Mucosa of rectum (tissue), 2 donors: ENCODE results near the gene TFPT.
A peak's percentile ranks its signal among the peaks of the same experiment; 100 is the strongest.

Experiments used
- H3K27ac ChIP-seq, 2 donors: one replicate each; pipeline ENCODE4 v1.7.0; 2013; ENCODE audit warnings: inconsistent platforms in 2 of 2, low read depth in 2 of 2, low read length in 2 of 2
- H3K27me3 ChIP-seq, 2 donors: one replicate each; pipeline ENCODE4 v1.7.0; 2013; ENCODE audit warnings: low read length in 2 of 2; ENCODE audit not compliant: control insufficient read depth in 2 of 2, insufficient read depth in 2 of 2
- H3K36me3 ChIP-seq, 2 donors: one replicate each; pipeline ENCODE4 v1.7.0; 2013; ENCODE audit warnings: low read length in 2 of 2; ENCODE audit not compliant: control insufficient read depth in 2 of 2, insufficient read depth in 2 of 2
- H3K4me1 ChIP-seq, 2 donors: one replicate each; pipeline ENCODE4 v1.7.0; 2013; ENCODE audit warnings: low read length in 2 of 2, mild to moderate bottlenecking in 1 of 2; ENCODE audit not compliant: control insufficient read depth in 2 of 2, insufficient read depth in 2 of 2
- H3K4me3 ChIP-seq, 2 donors: one replicate each; pipeline ENCODE4 v1.7.0; 2013; ENCODE audit warnings: low read length in 2 of 2
- H3K9ac ChIP-seq, 2 donors: one replicate each; pipeline ENCODE4 v1.7.0; 2013; ENCODE audit warnings: low read length in 2 of 2, low read depth in 1 of 2, mild to moderate bottlenecking in 1 of 2
- H3K9me3 ChIP-seq, 2 donors: one replicate each; pipeline ENCODE4 v1.7.0; 2013; ENCODE audit warnings: low read length in 2 of 2; ENCODE audit not compliant: control insufficient read depth in 2 of 2
- donor health status: healthy.
- donor health status: Normal muscosa, but diverticular disease.

Gene TFPT

DNA sequence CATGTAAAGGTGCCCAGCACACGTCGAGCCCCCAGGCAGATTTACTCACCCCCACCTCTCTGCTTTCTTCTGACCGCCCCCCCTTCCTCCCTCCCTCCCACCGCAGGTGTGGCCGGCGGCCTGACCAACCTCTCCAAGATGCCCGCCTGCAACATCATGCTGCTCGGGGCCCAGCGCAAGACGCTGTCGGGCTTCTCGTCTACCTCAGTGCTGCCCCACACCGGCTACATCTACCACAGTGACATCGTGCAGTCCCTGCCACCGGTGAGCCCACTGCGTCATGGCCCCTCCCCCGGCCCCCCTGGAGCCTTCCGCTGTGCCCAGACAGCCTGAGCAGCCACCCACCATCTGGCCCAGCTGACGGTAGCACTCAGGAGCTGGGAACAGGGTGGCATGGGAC lies 8.9 kb upstream of the TFPT start:
- Histone ChIP-seq H3K27me3 (no peaks in the 10 kb centered on the region), H3K9ac (no peak overlapping the region), H3K9me3 (no peaks in the 10 kb centered on the region), H3K4me1 (no peaks in the 10 kb centered on the region), H3K4me3 (no peak overlapping the region), H3K27ac (no peak overlapping the region), H3K36me3 (peaks cover 50 to 67% of the 10 kb centered on the region in 2 donors)

DNA sequence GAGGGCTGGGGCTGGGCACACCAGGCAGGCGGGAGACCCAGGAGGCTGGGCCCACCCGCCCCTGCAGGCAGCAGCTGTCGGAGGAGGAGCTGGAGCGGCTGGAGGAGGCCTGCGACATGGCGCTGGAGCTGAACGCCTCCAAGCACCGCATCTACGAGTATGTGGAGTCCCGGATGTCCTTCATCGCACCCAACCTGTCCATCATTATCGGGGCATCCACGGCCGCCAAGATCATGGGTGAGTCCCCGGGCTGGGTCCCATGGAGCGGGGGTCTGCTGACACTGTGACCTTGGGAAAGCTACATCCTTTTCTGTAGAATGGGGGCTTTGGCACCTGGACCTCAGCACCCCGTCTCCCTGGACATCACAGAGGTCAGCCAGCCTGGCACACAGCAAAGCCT lies 8.2 kb upstream of the TFPT start:
- Histone ChIP-seq H3K9me3 (no peaks in the 10 kb centered on the region), H3K27me3 (no peaks in the 10 kb centered on the region), H3K4me1 (no peaks in the 10 kb centered on the region), H3K27ac (no peak overlapping the region), H3K4me3 (no peak overlapping the region), H3K9ac (no peak overlapping the region), H3K36me3 (peaks cover 49 to 60% of the 10 kb centered on the region in 2 donors)

DNA sequence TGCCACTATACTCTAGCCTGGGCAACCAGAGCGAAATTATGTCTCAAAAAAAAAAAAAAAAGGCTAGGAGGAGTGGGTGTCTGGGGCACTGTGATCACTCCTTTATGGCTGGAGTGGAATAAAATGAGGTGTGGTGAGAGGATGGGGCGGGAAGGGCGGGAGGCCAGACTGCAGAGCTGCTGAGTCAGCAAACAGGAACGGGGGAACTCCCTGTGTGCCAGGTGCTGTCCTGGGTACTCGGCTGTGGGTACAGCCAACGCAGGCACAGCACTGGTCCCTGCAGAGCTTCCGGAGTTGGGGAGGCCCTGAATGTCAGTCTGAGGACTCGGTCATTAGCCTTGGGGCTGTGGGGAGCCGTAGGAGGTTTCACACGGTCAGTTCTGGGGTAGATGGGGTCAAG lies 5.8 kb upstream of the TFPT start:
- H3K9ac ChIP-seq = no peak overlapping the region
- H3K27ac ChIP-seq = no peak overlapping the region
- no peaks in the 10 kb centered on the region for H3K27me3 ChIP-seq
- H3K9me3 ChIP-seq = no peaks in the 10 kb centered on the region
- H3K4me1 ChIP-seq = peaks cover 3 to 5% of the 10 kb centered on the region in 2 donors
- no peak overlapping the region for H3K4me3 ChIP-seq
- H3K36me3 ChIP-seq = peaks cover 41 to 46% of the 10 kb centered on the region in 2 donors

DNA sequence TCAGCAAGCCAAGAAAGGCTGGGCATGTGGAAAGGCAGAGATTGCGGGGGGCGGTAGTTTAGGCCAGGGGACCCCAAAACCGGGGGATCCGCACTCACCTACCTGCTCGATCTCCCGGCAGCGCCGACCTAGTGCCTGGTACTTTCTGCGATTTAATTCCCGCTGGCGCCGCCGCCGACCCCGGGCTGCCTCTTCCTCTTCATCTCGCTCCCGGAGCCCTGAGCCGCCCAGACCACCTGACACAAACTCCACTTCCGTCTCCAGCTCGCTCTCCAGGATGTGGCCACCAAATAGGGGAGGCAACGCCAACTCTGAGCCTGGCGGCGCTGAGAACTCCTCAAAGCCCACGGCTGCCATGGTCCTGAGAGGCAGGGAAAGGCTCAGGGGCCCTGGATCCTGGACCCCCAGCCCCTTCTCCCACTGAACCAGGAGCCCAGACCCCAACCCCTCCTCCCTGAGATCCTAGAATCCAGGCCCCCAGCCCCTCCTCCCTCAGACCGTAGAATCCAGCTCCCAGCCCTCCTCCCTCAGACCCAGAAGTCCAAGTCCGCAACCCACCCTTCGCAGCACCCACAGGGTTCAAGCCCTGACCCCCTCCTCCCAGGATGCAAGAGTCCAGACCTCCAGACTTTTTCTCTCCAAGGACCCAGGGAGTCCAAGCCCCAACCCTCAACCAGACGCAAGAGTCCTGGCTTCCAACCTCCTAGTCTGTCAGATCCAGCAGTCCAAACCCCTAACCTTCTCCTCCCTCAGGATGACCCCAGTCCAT lies 933 bp downstream of the TFPT start:
- H3K4me1 ChIP-seq = peaks cover 14 to 18% of the 10 kb centered on the region in 2 donors
- H3K27me3 ChIP-seq = no peaks in the 10 kb centered on the region
- peaks cover 16 to 19% of the 10 kb centered on the region in 2 donors for H3K36me3 ChIP-seq
- H3K9ac ChIP-seq = peak overlapping the region; percentile 88 to 95
- H3K4me3 ChIP-seq = peak overlapping the region; percentile 94
- peak overlapping the region; percentile 19 to 94 for H3K27ac ChIP-seq
- H3K9me3 ChIP-seq = no peaks in the 10 kb centered on the region

DNA sequence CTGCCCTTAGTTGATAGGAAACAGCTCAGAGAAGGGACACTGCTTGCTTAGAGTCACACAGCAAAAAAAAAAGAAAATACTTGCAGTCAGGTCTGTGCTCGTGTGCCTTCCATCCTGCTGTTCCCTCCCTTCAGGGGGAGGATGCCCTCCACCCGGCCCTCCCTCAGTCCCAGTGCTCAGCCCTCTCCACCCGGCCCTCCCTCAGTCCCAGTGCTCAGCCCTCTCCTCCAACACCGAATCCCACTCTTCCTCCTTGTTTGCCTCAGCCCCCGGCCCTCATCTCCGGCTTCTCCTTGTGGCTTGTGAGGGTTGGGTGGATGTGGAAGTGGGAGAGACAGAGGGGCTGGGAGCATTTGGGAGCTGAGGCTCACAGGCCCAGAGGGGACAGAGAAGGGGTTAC lies 5.8 kb downstream of the TFPT start:
- Histone ChIP-seq H3K4me3 (no peak overlapping the region), H3K4me1 (peaks cover 8% of the 10 kb centered on the region in 2 donors), H3K36me3 (peaks cover 42 to 53% of the 10 kb centered on the region in 2 donors), H3K9me3 (no peaks in the 10 kb centered on the region), H3K27me3 (no peaks in the 10 kb centered on the region), H3K27ac (no peak overlapping the region), H3K9ac (no peak overlapping the region)

DNA sequence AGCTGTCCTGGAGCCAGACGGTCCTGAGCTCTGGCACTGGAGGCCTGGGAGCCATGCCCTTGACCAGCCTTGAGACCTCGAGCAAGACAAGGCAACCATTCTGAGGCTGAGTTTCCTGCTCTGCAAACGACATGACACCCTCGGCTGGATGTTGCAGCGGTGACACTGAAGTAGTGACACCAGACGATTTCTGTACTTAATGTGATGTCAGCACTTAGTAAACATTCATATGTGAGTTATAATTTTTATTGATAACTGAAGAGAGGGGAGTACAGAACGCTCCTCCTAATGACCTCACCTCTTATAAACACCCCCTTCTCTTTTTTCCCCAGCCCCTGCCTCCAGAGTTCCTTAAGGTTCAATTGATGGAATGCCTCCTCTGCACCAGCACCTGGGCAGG lies 7.0 kb downstream of the TFPT start:
- Histone ChIP-seq H3K4me3 (no peak overlapping the region), H3K9me3 (no peaks in the 10 kb centered on the region), H3K27me3 (no peaks in the 10 kb centered on the region), H3K9ac (no peak overlapping the region), H3K27ac (no peak overlapping the region), H3K36me3 (peaks cover 42 to 53% of the 10 kb centered on the region in 2 donors), H3K4me1 (peaks cover under 1% of the 10 kb centered on the region in 2 donors)

DNA sequence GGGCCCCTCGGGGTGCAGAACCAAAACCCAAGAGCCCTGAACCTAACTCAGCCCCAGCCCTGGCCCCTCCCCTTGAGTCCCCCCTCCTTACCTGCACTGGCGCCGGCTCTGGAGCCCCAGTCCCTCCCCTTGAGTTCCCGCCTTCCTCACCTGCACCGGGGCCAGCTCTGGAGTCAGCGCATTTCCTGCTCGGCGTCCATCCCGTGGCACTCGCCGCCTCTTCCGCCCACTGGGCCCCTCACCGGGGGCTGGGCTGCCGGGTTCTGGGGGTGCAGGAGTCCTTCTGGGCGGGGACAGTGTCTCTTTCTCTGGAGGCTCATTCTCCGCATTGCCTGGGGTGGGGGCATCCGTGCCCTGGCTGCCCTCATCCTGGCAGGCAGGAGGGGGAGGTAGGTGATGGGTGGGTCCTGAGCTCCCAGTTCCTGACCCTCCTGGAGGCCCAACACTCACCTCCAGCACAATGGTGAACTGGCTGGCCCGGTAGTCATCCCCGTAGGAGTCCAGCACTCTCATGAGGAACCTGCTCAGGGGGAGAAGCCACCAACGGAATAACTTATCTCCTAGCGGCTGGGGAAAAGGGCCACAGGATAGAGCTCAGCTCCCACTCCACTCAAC lies 7.5 kb downstream of the TFPT start:
- H3K36me3 ChIP-seq = peaks cover 39 to 51% of the 10 kb centered on the region in 2 donors

DNA sequence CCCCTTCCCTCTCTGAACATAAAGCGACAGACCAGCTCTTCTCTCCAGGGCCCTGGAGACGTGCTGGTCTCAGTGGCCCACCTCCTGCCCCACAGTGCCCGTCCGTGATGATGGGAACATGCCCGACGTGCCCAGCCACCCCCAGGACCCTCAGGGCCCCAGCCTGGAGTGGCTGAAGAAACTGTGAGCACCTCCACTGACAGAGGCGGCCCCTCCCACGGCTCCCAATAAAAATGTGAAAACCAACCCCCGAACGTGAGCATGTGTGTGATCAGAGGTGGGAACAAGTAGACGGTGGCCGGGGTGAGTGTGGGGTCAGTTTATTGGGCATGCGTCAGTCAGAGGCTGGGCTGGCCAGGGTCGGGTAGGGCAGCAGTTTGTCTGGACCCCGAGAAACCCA lies 8.7 kb downstream of the TFPT start:
- Histone ChIP-seq H3K27ac (no peak overlapping the region), H3K36me3 (peaks cover 39 to 51% of the 10 kb centered on the region in 2 donors), H3K9ac (no peak overlapping the region), H3K27me3 (no peaks in the 10 kb centered on the region), H3K9me3 (no peaks in the 10 kb centered on the region), H3K4me1 (peaks cover 8 to 12% of the 10 kb centered on the region in 2 donors), H3K4me3 (no peak overlapping the region)

More for the DNA sequence above, 7.5 kb downstream of the TFPT start:
- Histone ChIP-seq H3K27ac (no peak overlapping the region), H3K4me3 (no peak overlapping the region), H3K9ac (no peak overlapping the region), H3K4me1 (peaks cover 4 to 5% of the 10 kb centered on the region in 2 donors), H3K27me3 (no peaks in the 10 kb centered on the region), H3K9me3 (no peaks in the 10 kb centered on the region)

DNA sequence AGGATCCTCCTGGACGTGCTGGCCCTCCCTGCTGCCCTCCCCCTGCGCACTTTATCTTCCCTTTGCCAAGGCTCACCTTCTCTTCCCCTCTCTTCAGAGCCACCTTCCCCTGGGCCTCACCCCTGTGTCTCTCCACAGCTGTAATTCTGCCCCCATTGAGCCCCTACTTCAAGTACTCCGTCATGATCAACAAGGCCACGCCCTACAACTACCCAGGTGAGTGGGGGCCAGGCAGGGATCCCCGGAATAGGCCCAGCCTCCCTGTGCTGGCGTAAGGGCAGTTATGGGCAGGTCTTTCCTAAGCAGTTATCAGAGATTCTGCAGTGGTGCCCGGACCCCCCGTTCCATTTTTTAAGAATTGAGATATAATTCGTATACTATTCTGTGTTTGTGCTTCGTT lies 9.7 kb downstream of the TFPT start:
- no peaks in the 10 kb centered on the region for H3K9me3 ChIP-seq
- no peak overlapping the region for H3K4me3 ChIP-seq
- peaks cover 35 to 49% of the 10 kb centered on the region in 2 donors for H3K36me3 ChIP-seq
- peaks cover 8 to 12% of the 10 kb centered on the region in 2 donors for H3K4me1 ChIP-seq
- H3K9ac ChIP-seq = no peak overlapping the region
- H3K27ac ChIP-seq = no peak overlapping the region
- no peaks in the 10 kb centered on the region for H3K27me3 ChIP-seq

DNA sequence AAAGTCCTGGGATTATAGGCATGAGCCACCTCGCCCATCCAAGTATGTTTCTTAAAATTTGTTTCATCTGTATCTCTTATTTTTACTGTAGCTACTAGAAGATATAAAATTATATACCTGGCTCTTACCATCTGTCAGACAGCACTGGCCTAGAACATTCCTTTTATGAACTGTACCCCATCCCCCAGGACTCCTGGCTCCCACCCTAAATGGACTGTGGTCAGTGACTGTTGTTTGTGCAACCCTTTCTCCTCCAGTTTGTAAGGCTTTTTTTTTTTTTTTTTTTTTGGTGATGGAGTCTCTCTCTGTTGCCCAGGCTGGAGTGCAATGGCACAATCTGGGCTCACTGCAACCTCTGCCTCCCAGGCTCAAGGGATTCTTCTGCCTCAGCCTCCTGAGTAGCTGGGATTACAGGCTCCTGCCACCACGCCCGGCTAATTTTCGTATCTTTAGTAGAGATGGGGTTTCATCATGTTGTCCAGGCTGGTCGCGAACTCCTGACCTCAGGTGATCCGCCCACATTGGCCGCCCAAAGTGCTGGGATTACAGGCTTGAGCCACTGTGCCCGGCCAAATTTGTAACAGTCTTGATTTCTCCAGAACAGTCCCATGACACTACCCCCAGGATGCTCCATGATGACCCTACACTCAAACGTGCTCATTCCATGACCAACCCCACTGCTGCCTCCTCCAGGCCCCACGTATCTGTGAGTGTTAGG lies 10.3 kb downstream of the TFPT start:
- no peaks in the 10 kb centered on the region for H3K27me3 ChIP-seq
- no peaks in the 10 kb centered on the region for H3K9me3 ChIP-seq
- H3K9ac ChIP-seq = no peak overlapping the region
- H3K4me1 ChIP-seq = peaks cover 8 to 12% of the 10 kb centered on the region in 2 donors
- H3K4me3 ChIP-seq = no peak overlapping the region
- peaks cover 33 to 45% of the 10 kb centered on the region in 2 donors for H3K36me3 ChIP-seq
- H3K27ac ChIP-seq = no peak overlapping the region
